GM23338 (cell line): Measurements from ENCODE around the gene FOXP1.

ENCODE experiments used
- CTCF ChIP-seq, 2 experiments: fragments of 200-600 bp in 1 of 2; sonication (generic) in 1 of 2; conservative IDR thresholded peaks; 2 replicates each; pipeline versions ENCODE4 v1.5.1 to v1.6.1; 2016 to 2017; ENCODE audit warnings: antibody characterized with exemption in 2 of 2, low read depth in 2 of 2, mild to moderate bottlenecking in 2 of 2, moderate library complexity in 1 of 2
- EZH2phosphoT487 ChIP-seq: fragments of 200-600 bp; sonication (generic); IDR thresholded peaks from one replicate; pipeline ENCODE4 v1.8.1; 2018; ENCODE audit warnings: antibody characterized with exemption; ENCODE audit not compliant: unreplicated experiment
- ZNF114 ChIP-seq: fragments of 250-450 bp; sonication (Bioruptor Pico); IDR thresholded peaks from 2 replicates; pipeline ENCODE4 v1.5.0; 2020; ENCODE audit warnings: mild to moderate bottlenecking, moderate library complexity

DNA sequence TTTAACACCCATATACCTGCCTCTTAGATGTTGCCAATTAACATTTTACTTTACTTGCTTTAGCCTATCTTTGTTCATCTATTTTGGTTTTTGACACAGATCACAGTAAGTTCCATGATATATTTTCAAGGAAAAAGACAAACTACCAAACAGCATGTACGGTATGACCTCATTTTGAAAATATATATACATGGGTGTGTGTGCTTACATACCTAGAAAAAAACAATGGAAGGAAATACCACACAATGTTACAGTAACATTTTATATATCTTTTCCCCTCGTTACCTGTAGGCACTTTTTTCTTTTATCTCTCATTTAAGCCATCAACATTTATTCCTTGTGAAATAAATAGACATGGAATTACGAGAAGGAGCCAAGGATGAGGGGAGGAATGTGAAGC, 170.0 kb downstream of the FOXP1 start:
- TF ChIP-seq ZNF114 (CRISPR knock-in tag) (no peak), CTCF (conservative IDR thresholded peaks at IDR 0.05; ENCODE audit: low read depth in 2 of 2) (no peak), EZH2phosphoT487 (no peak)
